Stimulated activated CD4-positive, alpha-beta T cell treated with anti-CD3 and anti-CD28 coated beads, Interleukin-4, amount 100 ng/mL, for 1 hour (primary cell): ENCODE results near the gene PAX8.
A peak's percentile ranks its signal among the peaks of the same experiment; 100 is the strongest.
"Not testable (repeated sequence)": the region's sequence is repeated elsewhere in the genome, so short reads cannot be mapped to it uniquely, and the experiment has no call there.

ENCODE experiments used
- DNase-seq: peaks from one replicate; pipeline ENCODE4 v3.0.0-alpha.2; 2020

Gene PAX8

GRCh38 chr2:113278742-113279139 is at the start of gene PAX8:
Gene PAX8, minus strand, starts transcription at chr2:113278921. Its CDS starts 527 bp downstream, at chr2:113278394.
- no peak for DNase-seq

DNA sequence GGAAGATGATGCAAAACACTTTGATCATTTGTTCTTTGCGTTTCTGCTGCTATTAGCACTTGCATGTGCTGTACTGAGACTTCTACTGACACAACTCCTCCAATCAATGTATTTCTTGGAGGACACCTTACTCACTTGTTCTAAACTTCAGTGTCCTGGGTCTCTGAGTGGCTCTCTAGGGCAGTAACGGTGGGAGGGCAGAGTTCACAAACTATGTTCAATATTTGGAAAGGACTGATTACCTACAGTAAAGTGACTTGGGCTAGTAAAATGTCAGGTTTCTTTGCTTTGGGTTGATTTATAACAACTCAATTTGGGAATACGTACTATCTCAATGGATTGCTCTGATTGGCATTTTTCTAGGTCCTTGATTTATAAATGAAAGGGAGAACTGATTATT is 49.3 kb upstream of the PAX8 start:
- DNase-seq: no peak

DNA sequence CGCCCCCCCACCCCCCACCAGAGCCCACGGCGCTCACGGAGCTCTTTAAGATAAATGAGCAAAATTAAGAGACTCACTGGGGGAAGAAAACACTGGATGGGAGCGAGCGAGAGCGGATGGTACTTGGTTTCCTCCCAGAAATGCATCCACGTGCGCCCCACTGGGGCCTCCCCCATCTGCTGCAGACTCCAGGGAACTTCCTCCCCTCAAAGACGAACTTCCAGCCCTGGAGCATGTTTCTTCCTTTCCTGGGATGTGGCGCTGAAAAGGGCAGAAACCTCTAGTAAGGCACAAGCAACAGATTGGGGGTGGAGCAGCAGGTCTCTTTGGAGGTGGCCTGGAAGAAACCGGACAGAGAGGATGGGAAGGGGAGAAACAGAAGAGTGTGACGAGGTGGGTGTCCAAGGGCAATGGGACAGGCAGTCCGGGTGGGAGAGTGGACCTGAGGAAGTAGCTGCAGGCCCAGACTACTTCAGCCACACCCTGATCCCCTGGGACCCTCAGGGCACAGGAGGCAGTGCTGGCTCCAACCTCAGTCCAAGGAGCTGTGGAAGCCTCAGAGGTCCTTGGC is 46.5 kb upstream of the PAX8 start:
- not testable (repeated sequence) for DNase-seq

DNA sequence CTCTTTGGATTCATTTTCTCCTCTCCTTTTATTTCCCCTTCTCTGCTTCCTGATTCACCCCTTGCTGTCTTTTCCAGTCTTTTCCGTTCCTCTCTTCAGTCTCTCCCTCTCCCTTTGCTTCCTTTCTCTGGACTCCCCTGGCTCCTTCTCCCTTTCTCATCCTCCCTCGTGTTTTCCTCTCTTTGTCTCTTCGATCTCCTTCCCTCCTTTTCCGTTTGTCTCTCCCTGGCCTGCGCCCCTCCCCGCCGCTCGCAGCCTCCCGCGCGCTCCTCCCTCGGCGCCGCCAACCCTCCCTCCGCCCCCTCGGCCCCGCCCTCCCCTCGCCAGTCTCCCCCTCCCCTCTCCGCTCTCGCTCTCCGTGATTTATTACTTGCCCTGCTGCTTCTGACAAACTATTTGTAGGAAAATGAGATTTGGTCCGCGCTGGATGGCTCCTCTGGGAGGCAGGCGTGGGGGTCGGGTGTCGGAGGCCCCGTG is 46.0 kb upstream of the PAX8 start:
- DNase-seq: peak; percentile 62

- not testable (repeated sequence) for DNase-seq
Observed at GRCh38 chr2:113323129-113323528, 44.4 kb upstream of the PAX8 start.

GRCh38 chr2:113320106-113320505 is 41.4 kb upstream of the PAX8 start:
- DNase-seq: not testable (repeated sequence)

- DNase-seq: not testable (repeated sequence)
Observed at GRCh38 chr2:113318941-113319340, 40.2 kb upstream of the PAX8 start.

- DNase-seq: no peak
Observed at GRCh38 chr2:113316085-113316484, 37.4 kb upstream of the PAX8 start.

GRCh38 chr2:113314663-113315062 is 35.9 kb upstream of the PAX8 start:
- not testable (repeated sequence) for DNase-seq

GRCh38 chr2:113314176-113314575 is 35.5 kb upstream of the PAX8 start:
- not testable (repeated sequence) for DNase-seq

GRCh38 chr2:113311781-113312180 is 33.1 kb upstream of the PAX8 start:
- DNase-seq: not testable (repeated sequence)

DNA sequence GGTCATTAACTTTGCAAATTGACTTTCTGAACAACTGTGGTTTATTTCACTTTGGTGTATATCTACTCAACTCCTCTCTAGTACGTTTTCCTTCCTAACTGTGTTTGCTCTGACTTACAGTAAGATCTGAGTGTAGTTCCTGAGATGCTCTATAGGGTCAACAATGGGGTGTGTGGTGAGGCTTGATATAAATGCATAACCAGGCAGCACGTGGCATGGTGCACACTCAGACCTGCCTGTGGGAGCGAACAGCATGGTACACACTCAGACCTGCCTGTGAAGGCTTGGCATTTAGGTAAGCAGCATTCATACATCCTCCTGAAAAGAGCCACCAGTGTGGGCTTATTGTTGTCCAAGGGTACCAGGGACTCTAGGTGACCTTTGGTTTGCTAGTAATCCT is 32.5 kb upstream of the PAX8 start:
- not testable (repeated sequence) for DNase-seq

DNA sequence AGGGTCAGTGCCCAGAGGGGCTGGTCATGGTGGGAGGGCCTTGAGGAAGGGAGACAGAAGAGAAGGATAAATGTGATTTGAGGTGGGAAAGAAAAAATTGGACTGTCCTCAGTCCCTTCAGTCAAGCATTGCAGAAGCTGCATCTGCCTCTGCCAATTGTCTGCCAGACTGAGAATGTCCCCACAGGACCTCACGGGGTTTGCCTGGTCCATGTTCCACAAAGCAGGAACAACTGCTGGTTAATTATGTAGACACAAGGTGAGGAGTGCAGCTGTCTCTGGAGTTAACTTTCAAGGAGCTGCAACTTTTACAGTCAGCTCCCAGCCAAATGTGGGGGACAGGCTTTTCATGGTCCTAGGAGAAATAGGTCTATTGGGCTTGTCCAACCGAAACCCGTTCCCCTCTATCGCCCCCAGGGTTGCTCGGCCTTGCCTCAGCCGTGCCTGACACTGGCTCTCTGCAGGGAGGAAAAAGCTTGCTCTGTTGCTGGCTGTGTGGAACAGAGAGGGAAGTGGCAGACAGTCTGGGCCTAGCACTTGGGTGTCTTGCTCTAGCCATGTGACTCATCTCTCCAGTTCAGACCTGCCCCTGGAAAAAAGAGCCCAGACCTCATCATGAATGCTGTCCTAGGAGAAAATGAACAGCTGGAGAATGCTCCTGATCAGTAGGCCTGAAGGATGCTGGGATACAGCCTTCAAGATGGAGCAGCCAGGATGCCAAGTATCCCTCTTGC is 31.1 kb upstream of the PAX8 start:
- DNase-seq: no peak

GRCh38 chr2:113308784-113309183 is 30.1 kb upstream of the PAX8 start:
- not testable (repeated sequence) for DNase-seq

DNA sequence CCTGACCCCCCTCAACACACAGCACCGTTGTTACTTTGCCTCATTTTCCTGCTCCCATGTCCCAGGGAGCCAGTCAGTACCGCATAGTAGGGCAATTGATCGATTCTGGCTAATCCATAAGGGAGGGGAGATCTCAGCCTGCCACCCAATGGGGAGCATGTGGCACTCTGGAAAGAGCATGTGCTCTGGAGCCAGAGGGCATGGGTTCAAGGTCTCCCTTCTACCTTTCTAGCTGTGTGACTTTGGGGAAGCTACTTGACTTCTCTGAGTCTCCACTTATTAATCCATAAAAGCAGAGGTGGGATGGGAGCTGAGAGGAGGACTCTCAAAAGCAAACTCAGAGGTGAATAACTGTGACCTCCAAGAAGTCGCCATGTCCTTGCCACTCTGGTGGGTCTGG is 27.5 kb upstream of the PAX8 start:
- not testable (repeated sequence) for DNase-seq

DNA sequence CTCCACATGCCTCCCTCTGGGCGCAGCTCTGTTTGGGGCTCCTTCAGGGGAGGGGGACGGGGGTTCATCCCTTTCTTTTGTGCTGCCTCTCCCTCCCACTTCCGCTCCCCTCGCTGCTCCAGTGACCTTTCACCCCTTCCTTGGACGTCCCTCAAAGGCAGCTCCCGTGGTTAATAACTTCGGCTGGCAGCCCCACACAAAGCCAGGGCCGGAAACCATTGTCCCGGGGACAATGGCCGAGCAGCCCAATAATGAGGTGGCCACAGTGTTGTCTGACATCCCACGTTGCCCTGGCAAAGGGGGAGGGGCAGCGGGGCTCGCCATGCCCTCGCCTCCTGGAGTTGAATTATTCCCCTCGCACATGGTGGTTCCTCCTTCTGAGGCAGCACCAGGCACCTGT is 27.0 kb upstream of the PAX8 start:
- DNase-seq: not testable (repeated sequence)

- no peak for DNase-seq
Observed at GRCh38 chr2:113305146-113305545, 26.4 kb upstream of the PAX8 start.

- no peak for DNase-seq
Observed at GRCh38 chr2:113304702-113305101, 26.0 kb upstream of the PAX8 start.

DNA sequence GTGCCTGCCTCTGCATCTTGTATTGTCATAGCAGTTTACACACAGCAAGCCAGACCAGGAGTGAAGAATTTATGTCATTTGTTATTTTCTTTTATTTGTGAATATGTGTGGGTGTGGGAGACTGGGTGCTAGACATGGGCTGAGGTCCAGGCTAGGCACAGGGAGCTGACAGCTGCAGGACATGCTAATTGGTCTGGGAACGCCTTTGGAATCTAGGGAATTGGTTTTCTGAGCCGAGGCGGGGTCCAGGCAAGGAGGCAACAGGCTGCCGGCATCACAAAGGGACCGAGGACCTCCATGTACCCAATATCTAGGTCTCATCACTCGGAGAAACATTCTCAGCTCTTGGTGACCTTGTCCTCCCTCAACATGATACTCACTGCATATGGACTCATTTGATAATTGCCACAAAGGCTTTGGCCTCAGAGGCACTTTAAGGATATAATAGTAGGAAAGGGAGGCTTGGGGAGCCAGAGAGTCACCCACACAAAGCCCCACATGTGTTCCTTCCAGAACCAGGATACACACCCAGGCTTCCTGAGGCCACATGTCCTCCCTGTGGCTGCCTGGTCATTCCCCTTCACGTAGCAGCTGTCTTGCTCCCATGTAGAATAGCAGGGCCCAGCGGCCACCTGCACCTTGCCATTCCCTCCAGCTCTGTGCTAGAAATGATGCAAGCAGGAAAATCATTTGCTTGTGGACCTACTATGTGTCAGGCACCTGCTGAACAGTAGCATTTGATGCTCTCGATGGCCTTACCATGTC is 23.7 kb upstream of the PAX8 start:
- not testable (repeated sequence) for DNase-seq

DNA sequence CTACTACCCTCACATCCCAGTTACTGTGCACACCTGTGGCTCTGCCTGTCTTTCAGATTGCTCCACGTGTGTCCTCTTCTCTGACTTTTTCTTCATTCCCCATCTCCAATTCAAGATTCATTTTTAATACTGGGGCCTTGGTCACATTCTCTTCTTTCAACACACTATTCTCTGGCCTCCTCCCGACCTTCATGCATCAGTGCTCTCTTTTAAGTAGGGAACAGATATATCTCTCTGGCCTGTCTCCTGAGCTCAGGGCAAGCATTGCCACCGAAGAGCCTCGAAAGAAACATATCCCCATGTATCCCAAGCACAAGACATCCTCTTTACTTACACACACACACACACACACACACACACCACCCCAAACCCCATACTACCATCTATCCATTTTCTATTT is 21.6 kb upstream of the PAX8 start:
- no peak for DNase-seq

DNA sequence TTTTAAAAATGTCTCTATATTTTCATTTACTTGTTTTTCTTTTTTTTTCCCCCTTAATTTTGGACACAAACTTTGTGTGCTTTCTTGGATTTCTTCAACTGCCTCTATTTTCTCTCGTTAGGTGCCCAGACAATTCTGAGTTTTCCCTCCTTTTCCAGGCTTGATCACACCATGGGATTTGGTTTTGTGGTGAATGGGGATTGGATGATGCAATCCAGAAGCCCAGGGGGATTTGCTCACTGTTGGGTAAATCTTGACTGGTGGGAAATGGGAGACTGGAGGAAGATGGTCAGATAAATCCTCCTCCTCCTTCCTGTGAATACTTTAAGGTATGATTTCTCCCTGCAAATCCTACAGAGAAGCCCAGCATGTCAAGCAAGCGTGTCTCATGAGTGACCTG is 19.5 kb upstream of the PAX8 start:
- DNase-seq: no peak

GRCh38 chr2:113297590-113297989 is 18.9 kb upstream of the PAX8 start:
- peak; percentile 49 for DNase-seq

- no peak for DNase-seq
Observed at GRCh38 chr2:113291191-113291590, 12.5 kb upstream of the PAX8 start.

DNA sequence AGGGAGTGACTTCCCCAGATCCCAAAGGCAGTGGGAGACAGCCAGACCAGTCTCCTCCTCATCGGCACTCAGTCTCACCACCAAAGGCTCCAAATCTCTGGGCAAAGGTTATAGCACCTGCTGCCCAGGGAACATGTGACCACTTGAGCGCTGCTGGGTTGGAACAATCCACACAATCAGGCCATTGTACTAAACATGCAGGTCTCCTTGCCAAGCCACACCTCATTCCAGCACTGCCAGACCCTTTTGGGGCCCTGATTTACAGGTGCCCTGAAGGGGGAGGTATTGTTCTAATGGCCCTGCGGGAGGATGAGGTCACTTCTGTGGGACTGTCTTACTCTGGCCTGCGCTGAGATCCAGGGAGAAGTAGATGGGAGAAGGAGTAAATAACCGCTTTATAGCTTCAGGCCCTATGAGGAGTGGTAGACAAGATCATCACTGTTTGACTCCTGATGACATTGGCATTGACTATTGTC is 10.0 kb upstream of the PAX8 start:
- not testable (repeated sequence) for DNase-seq
